ENCODE results near the gene PRDM16.

GRCh38 chr1:3242408-3243260, 173.6 kb downstream of the PRDM16 start:
- no peak for TF ChIP-seq CTCF (IDR thresholded peaks at IDR 0.05)
- TF ChIP-seq POLR2A (IDR thresholded peaks at IDR 0.05), result no peak

Measured in testis (tissue), 2 donors.